Measurements from ENCODE around the gene CECR2. TPM values are rescaled to one million over a fixed set of nuclear protein-coding genes. Genes with fewer than 3 reads are reported as not detected.

Gene CECR2
- total RNA-seq, 1 donor from 2014 or later = 0.24 TPM

DNA sequence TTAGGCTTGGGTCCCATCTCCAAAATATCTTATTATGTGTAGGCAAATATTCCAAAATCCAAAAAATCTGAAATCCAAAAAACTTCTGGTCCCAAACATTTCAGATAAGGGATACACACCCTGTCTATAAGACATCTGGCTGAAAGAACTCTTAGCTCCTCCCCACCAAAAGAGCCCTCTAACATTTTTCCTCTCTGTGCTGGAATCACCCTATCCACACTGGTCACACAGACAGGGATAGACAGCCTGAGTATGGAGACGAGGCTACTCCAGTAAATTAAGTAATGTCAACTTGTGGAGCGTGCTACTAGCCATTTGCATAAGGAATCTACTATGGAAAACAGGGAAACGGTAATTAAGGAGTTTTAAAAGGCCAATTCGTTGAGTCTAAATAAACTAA is 234.4 kb downstream of the CECR2 start:
- Mint-ChIP-seq H3K27ac (ENCODE audit: unreplicated experiment) (no peak overlapping the region), H3K9me3 (ENCODE audit: unreplicated experiment) (no peaks in the 10 kb centered on the region), H3K4me3 (ENCODE audit: unreplicated experiment) (no peak overlapping the region), H3K27me3 (ENCODE audit: unreplicated experiment) (no peaks in the 10 kb centered on the region), H3K4me1 (ENCODE audit: unreplicated experiment) (no peaks in the 10 kb centered on the region), H3K36me3 (ENCODE audit: unreplicated experiment) (peaks cover 21% of the 10 kb centered on the region)
- no peak for DNase-seq (ENCODE audit: extremely low spot score, unreplicated experiment)
- TF ChIP-seq CTCF (IDR thresholded peaks at IDR 0.05) = no peak

DNA sequence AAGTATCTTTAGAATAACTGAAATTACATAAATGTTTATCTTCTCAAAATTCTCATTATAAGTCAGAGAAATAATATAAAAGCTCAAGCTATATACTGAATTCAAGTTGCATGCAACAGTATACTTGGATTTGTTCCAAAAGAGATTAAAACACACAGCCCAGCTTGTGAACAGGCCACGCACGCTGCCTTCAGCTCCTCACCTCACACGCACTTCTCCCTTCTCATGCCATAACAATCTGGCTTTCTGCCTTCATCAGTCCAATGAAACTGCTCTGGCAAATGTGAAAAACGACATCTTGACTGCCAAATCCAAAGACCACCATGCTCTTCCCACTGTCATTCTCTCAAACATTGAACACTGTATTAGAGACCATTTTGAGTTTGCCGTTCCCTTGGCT is 237.2 kb downstream of the CECR2 start:
- Mint-ChIP-seq H3K4me3 (ENCODE audit: unreplicated experiment) (no peak overlapping the region), H3K36me3 (ENCODE audit: unreplicated experiment) (peaks cover 17% of the 10 kb centered on the region), H3K27me3 (ENCODE audit: unreplicated experiment) (no peaks in the 10 kb centered on the region), H3K9me3 (ENCODE audit: unreplicated experiment) (no peaks in the 10 kb centered on the region), H3K27ac (ENCODE audit: unreplicated experiment) (no peak overlapping the region), H3K4me1 (ENCODE audit: unreplicated experiment) (no peaks in the 10 kb centered on the region)
- DNase-seq (ENCODE audit: extremely low spot score, unreplicated experiment) = no peak
- TF ChIP-seq CTCF (IDR thresholded peaks at IDR 0.05) = no peak

Other genes starting within 250 kb of the CECR2 start
- gene TMEM121B, start 248.1 kb upstream of the CECR2 start, total RNA-seq = 0.37 and 0.48 TPM in 2 replicates
- gene HDHD5, start 210.2 kb upstream of the CECR2 start, total RNA-seq = 30.7 and 31.4 TPM in 2 replicates
- gene ADA2, start 150.0 kb upstream of the CECR2 start, total RNA-seq = 3.5 and 4.1 TPM in 2 replicates
- gene SLC25A18, start 194.0 kb downstream of the CECR2 start, total RNA-seq = not detected in 2 replicates